Activated naive CD8-positive, alpha-beta T cell treated with anti-CD3 and anti-CD28 coated beads for 36 hours (primary cell): ENCODE results near the gene CELA3A. TPM values are rescaled to one million over a fixed set of nuclear protein-coding genes. Genes with fewer than 3 reads are reported as not detected.

ENCODE experiments used
- DNase-seq: peaks from one replicate; pipeline ENCODE4 v3.0.0; 2021
- H3K27ac Mint-ChIP-seq: one replicate; pipeline ENCODE4 v1.8.0; 2022; ENCODE audit warnings: mild to moderate bottlenecking, moderate library complexity, mixed read lengths
- H3K27me3 Mint-ChIP-seq: one replicate; pipeline ENCODE4 v1.8.0; 2022; ENCODE audit warnings: mild to moderate bottlenecking, mixed read lengths
- H3K36me3 Mint-ChIP-seq: one replicate; pipeline ENCODE4 v1.8.0; 2021; ENCODE audit warnings: mild to moderate bottlenecking, mixed read lengths
- H3K4me1 Mint-ChIP-seq: one replicate; pipeline ENCODE4 v1.8.0; 2021; ENCODE audit warnings: mixed read lengths
- H3K4me3 Mint-ChIP-seq: one replicate; pipeline ENCODE4 v1.8.0; 2022; ENCODE audit warnings: mild to moderate bottlenecking, moderate library complexity, mixed read lengths
- H3K9me3 Mint-ChIP-seq: one replicate; pipeline ENCODE4 v1.8.0; 2022; ENCODE audit warnings: mixed read lengths
- total RNA-seq, 2 experiments: library from RNA; stranded (reverse); gene quantifications; one replicate each; pipeline ENCODE4 v1.2.3, GENCODE V29; 2021

The CELA3A gene
- total RNA-seq, 2 experiments from 2014 or later, result not detected

GRCh38 chr1:22048351-22049192, 47.1 kb downstream of the CELA3A start:
- Mint-ChIP-seq H3K27ac (peak overlapping the region; percentile 87), H3K9me3 (peaks cover 4% of the 10 kb centered on the region), H3K36me3 (peaks cover 7% of the 10 kb centered on the region), H3K4me3 (peak overlapping the region; percentile 35), H3K27me3 (no peaks in the 10 kb centered on the region), H3K4me1 (peaks cover 38% of the 10 kb centered on the region)
- peak; percentile 48 for DNase-seq

GRCh38 chr1:22050330-22050729, 48.9 kb downstream of the CELA3A start:
- no peak overlapping the region for H3K27ac Mint-ChIP-seq
- H3K4me1 Mint-ChIP-seq, result peaks cover 43% of the 10 kb centered on the region
- no peaks in the 10 kb centered on the region for H3K27me3 Mint-ChIP-seq
- H3K9me3 Mint-ChIP-seq, result peaks cover 2% of the 10 kb centered on the region
- no peak for DNase-seq
- peaks cover 20% of the 10 kb centered on the region for H3K36me3 Mint-ChIP-seq
- no peak overlapping the region for H3K4me3 Mint-ChIP-seq

GRCh38 chr1:22051607-22052114, 50.2 kb downstream of the CELA3A start:
- Mint-ChIP-seq H3K27ac (peak overlapping the region; percentile 94), H3K4me1 (peaks cover 51% of the 10 kb centered on the region)

GRCh38 chr1:22052115-22053016, 50.9 kb downstream of the CELA3A start, which contains the start of gene CDC42:
Gene CDC42 (plus strand): TSS chr1:22052709. CDS start chr1:22078479, 25,770 bp downstream.
- peaks cover 53% of the 10 kb centered on the region for H3K4me1 Mint-ChIP-seq
- peaks cover 3% of the 10 kb centered on the region for H3K9me3 Mint-ChIP-seq
- peak within 1 kb of the TSS; percentile 98 for H3K27ac Mint-ChIP-seq
- peak; percentile 98 for DNase-seq
- H3K4me3 Mint-ChIP-seq, result peak within 1 kb of the TSS; percentile 95
- peaks cover 36% of the 10 kb centered on the region for H3K36me3 Mint-ChIP-seq
- H3K27me3 Mint-ChIP-seq, result no peaks in the 10 kb centered on the region

More at GRCh38 chr1:22051607-22052114, 50.2 kb downstream of the CELA3A start:
- Mint-ChIP-seq H3K4me3 (peak overlapping the region; percentile 83), H3K9me3 (peaks cover 3% of the 10 kb centered on the region), H3K36me3 (peaks cover 30% of the 10 kb centered on the region), H3K27me3 (no peaks in the 10 kb centered on the region)
- DNase-seq, result no peak

GRCh38 chr1:22053017-22053860, 51.8 kb downstream of the CELA3A start:
- Mint-ChIP-seq H3K9me3 (peaks cover 3% of the 10 kb centered on the region), H3K27ac (peak overlapping the region; percentile 98), H3K4me3 (peak overlapping the region; percentile 95), H3K4me1 (peaks cover 54% of the 10 kb centered on the region), H3K36me3 (peaks cover 44% of the 10 kb centered on the region), H3K27me3 (no peaks in the 10 kb centered on the region)
- DNase-seq, result peak; percentile 59

GRCh38 chr1:22053861-22054770, 52.7 kb downstream of the CELA3A start:
- Mint-ChIP-seq H3K4me1 (peaks cover 47% of the 10 kb centered on the region), H3K36me3 (peaks cover 46% of the 10 kb centered on the region)

GRCh38 chr1:22055463-22055862, 54.0 kb downstream of the CELA3A start:
- DNase-seq, result no peak
- Mint-ChIP-seq H3K36me3 (peaks cover 49% of the 10 kb centered on the region), H3K4me3 (peak overlapping the region; percentile 64), H3K9me3 (peaks cover 3% of the 10 kb centered on the region), H3K27me3 (no peaks in the 10 kb centered on the region), H3K27ac (peak overlapping the region; percentile 87), H3K4me1 (peaks cover 49% of the 10 kb centered on the region)

More at GRCh38 chr1:22053861-22054770, 52.7 kb downstream of the CELA3A start:
- no peaks in the 10 kb centered on the region for H3K27me3 Mint-ChIP-seq
- DNase-seq, result no peak
- peak overlapping the region; percentile 98 for H3K27ac Mint-ChIP-seq
- peaks cover 3% of the 10 kb centered on the region for H3K9me3 Mint-ChIP-seq
- peak overlapping the region; percentile 95 for H3K4me3 Mint-ChIP-seq

GRCh38 chr1:22056043-22056442, 54.6 kb downstream of the CELA3A start:
- DNase-seq, result no peak
- Mint-ChIP-seq H3K27ac (peak overlapping the region; percentile 59), H3K9me3 (peaks cover 3% of the 10 kb centered on the region), H3K4me3 (peak overlapping the region; percentile 64), H3K4me1 (peaks cover 53% of the 10 kb centered on the region), H3K27me3 (no peaks in the 10 kb centered on the region), H3K36me3 (peaks cover 52% of the 10 kb centered on the region)

- Mint-ChIP-seq H3K27me3 (no peaks in the 10 kb centered on the region), H3K36me3 (peaks cover 52% of the 10 kb centered on the region), H3K9me3 (peaks cover 3% of the 10 kb centered on the region), H3K27ac (peak overlapping the region; percentile 36), H3K4me3 (peak overlapping the region; percentile 48), H3K4me1 (peaks cover 55% of the 10 kb centered on the region)
- DNase-seq, result no peak
Measured at GRCh38 chr1:22056936-22057335, 55.5 kb downstream of the CELA3A start.

- DNase-seq, result no peak
- H3K4me1 Mint-ChIP-seq, result peaks cover 63% of the 10 kb centered on the region
- H3K9me3 Mint-ChIP-seq, result peaks cover 3% of the 10 kb centered on the region
- peaks cover 59% of the 10 kb centered on the region for H3K36me3 Mint-ChIP-seq
- H3K27ac Mint-ChIP-seq, result peak overlapping the region; percentile 34
- H3K4me3 Mint-ChIP-seq, result no peak overlapping the region
- no peaks in the 10 kb centered on the region for H3K27me3 Mint-ChIP-seq
Measured at GRCh38 chr1:22057861-22058260, 56.4 kb downstream of the CELA3A start.
